GM23248 (cell line): ENCODE data around the gene FNDC3B. TPM values are rescaled to one million over a fixed set of nuclear protein-coding genes. Genes with fewer than 3 reads are reported as not detected.

Experiments
- DNase-seq: peaks from one replicate; pipeline ENCODE4 v3.0.0-alpha.2; 2015
- H2AFZ ChIP-seq: fragments of 200-600 bp; sonication (generic); 2 replicates; pipeline ENCODE4 v1.6.1; 2016; ENCODE audit warnings: antibody characterized with exemption
- H3F3A ChIP-seq: fragments of 200-600 bp; sonication (generic); 2 replicates; pipeline ENCODE4 v1.6.1; 2016; ENCODE audit warnings: mild to moderate bottlenecking, antibody characterized with exemption, mixed run types; ENCODE audit not compliant: insufficient read depth
- H3K27ac ChIP-seq: fragments of 200-600 bp; sonication (generic); 2 replicates; pipeline ENCODE4 v1.5.1; 2016; ENCODE audit warnings: mild to moderate bottlenecking
- H3K27me3 ChIP-seq: fragments of 200-600 bp; sonication (generic); replicated peaks from 2 replicates; pipeline ENCODE4 v1.6.1; 2016; ENCODE audit warnings: mild to moderate bottlenecking; ENCODE audit not compliant: insufficient read depth
- H3K36me3 ChIP-seq: fragments of 200-600 bp; sonication (generic); 2 replicates; pipeline ENCODE4 v1.6.1; 2016; ENCODE audit warnings: low read depth, mild to moderate bottlenecking
- H3K4me1 ChIP-seq: fragments of 200-600 bp; sonication (generic); 2 replicates; pipeline ENCODE4 v1.6.1; 2016; ENCODE audit warnings: mild to moderate bottlenecking; ENCODE audit not compliant: insufficient read depth
- H3K4me2 ChIP-seq: fragments of 200-600 bp; sonication (generic); one replicate; pipeline ENCODE4 v1.6.1; 2016; ENCODE audit warnings: mild to moderate bottlenecking; ENCODE audit not compliant: unreplicated experiment
- H3K4me3 ChIP-seq: fragments of 200-600 bp; sonication (generic); 2 replicates; pipeline ENCODE4 v1.5.1; 2016; ENCODE audit warnings: mild to moderate bottlenecking
- H3K79me2 ChIP-seq: fragments of 200-600 bp; sonication (generic); 2 replicates; pipeline ENCODE4 v1.6.1; 2016; ENCODE audit warnings: mild to moderate bottlenecking; ENCODE audit not compliant: insufficient read depth
- H3K9ac ChIP-seq: fragments of 200-600 bp; sonication (generic); 2 replicates; pipeline ENCODE4 v1.6.1; 2016; ENCODE audit warnings: mild to moderate bottlenecking
- H3K9me2 ChIP-seq: fragments of 200-600 bp; sonication (generic); 2 replicates; pipeline ENCODE4 v1.6.1; 2016; ENCODE audit warnings: mixed run types, mild to moderate bottlenecking, moderate library complexity; ENCODE audit not compliant: insufficient read depth
- H3K9me3 ChIP-seq: fragments of 200-600 bp; sonication (generic); one replicate; pipeline ENCODE4 v1.6.1; 2017; ENCODE audit warnings: low read depth
- H4K20me1 ChIP-seq: fragments of 200-600 bp; sonication (generic); 2 replicates; pipeline ENCODE4 v1.6.0; 2016; ENCODE audit not compliant: insufficient read depth
- EZH2 ChIP-seq: fragments of 200-600 bp; sonication (generic); IDR thresholded peaks from 2 replicates; pipeline ENCODE4 v1.6.1; 2018; ENCODE audit warnings: antibody characterized with exemption, mild to moderate bottlenecking; ENCODE audit not compliant: insufficient read depth, poor library complexity, severe bottlenecking
- EZH2phosphoT487 ChIP-seq: fragments of 200-600 bp; sonication (generic); IDR thresholded peaks from 2 replicates; pipeline ENCODE4 v1.6.1; 2018; ENCODE audit warnings: antibody characterized with exemption, moderate library complexity, mild to moderate bottlenecking, low read depth; ENCODE audit not compliant: insufficient read depth
- WGBS, 2 experiments: methylation state at CpG; one replicate each; pipeline ENCODE4 v1.1.6; 2015 to 2017; ENCODE audit warnings: low lambda C conversion rate in 2 of 2, low coverage in 1 of 2; ENCODE audit errors: missing lambda C conversion rate in 2 of 2; 5-methylcytosine and 5-hydroxymethylcytosine counted together
- in situ Hi-C: fragments of 300-500 bp; cut with MboI; formaldehyde crosslinking; loops from 2 replicates; pipeline ENCODE4 v1.15.0; 2020
- polyA plus RNA-seq: library from polyadenylated mRNA; unstranded; fragments of >200 nt; fragmentation: Nextera tagmentation; extraction: Ambion mirVana; gene quantifications from 2 replicates; pipeline ENCODE4 v1.2.1, GENCODE V29; 2016
- total RNA-seq: library from RNA; depleted of rRNA; stranded (reverse); fragments of >200 nt; shearing (Covaris generic); gene quantifications from 2 replicates; pipeline ENCODE4 v1.2.3, GENCODE V29; 2014

The FNDC3B gene
- total and polyA plus RNA-seq, 2 experiments from 2014 or later = 85.5 to 123 TPM

GRCh38 chr3:172298247-172298646 lies 258.9 kb downstream of the FNDC3B start:
- TF ChIP-seq EZH2phosphoT487 = no peak
- Histone ChIP-seq H3K27ac (no peak overlapping the region), H3K9ac (no peak overlapping the region), H2AFZ (no peak overlapping the region), H4K20me1 (no peaks in the 10 kb centered on the region; the same call in 1 of the 2 replicates), H3K9me2 (no peaks in the 10 kb centered on the region), H3K27me3 (no peaks in the 10 kb centered on the region), H3K79me2 (peaks cover 74% of the 10 kb centered on the region), H3K4me2 (no peak overlapping the region), H3K4me3 (no peak overlapping the region), H3K9me3 (no peaks in the 10 kb centered on the region), H3K4me1 (peaks cover 8% of the 10 kb centered on the region), H3K36me3 (peaks cover 74% of the 10 kb centered on the region), H3F3A (peaks cover 36% of the 10 kb centered on the region)
- no peak for DNase-seq
- in situ Hi-C loops = no loop called here
- WGBS, 2 experiments = 96 to 98% methylated on average over 3 of the region's 3 CpGs

GRCh38 chr3:172300187-172300586 lies 260.8 kb downstream of the FNDC3B start:
- Histone ChIP-seq H3K27me3 (no peaks in the 10 kb centered on the region), H3K79me2 (peaks cover 62% of the 10 kb centered on the region), H3K9ac (no peak overlapping the region), H4K20me1 (no peaks in the 10 kb centered on the region; the same call in 1 of the 2 replicates), H3K9me3 (no peaks in the 10 kb centered on the region), H3F3A (peaks cover 47% of the 10 kb centered on the region), H3K4me2 (no peak overlapping the region), H3K4me3 (no peak overlapping the region), H3K9me2 (no peaks in the 10 kb centered on the region), H2AFZ (no peak overlapping the region), H3K4me1 (peaks cover 11% of the 10 kb centered on the region), H3K36me3 (peaks cover 62% of the 10 kb centered on the region), H3K27ac (no peak overlapping the region)
- TF ChIP-seq EZH2phosphoT487 (no peak), EZH2 (no peak)
- DNase-seq = no peak
- in situ Hi-C loops = no loop called here
- WGBS, 2 experiments = 64 to 81% methylated on average over 2 of the region's 2 CpGs

GRCh38 chr3:172300862-172301261 lies 261.5 kb downstream of the FNDC3B start:
- Histone ChIP-seq H3K27me3 (no peaks in the 10 kb centered on the region), H3K9me3 (no peaks in the 10 kb centered on the region), H3K4me1 (peaks cover 18% of the 10 kb centered on the region), H2AFZ (no peak overlapping the region), H3K36me3 (peaks cover 56% of the 10 kb centered on the region), H3K9me2 (no peaks in the 10 kb centered on the region), H3K4me3 (no peak overlapping the region), H3K27ac (no peak overlapping the region), H3K4me2 (no peak overlapping the region), H3F3A (peaks cover 54% of the 10 kb centered on the region), H3K79me2 (peaks cover 57% of the 10 kb centered on the region), H3K9ac (no peak overlapping the region), H4K20me1 (peaks cover under 1% of the 10 kb centered on the region; the same call in 1 of the 2 replicates)
- no peak for TF ChIP-seq EZH2
- TF ChIP-seq EZH2phosphoT487 = no peak
- in situ Hi-C loops = no loop called here
- WGBS, 2 experiments = 85 to 88% methylated on average over 5 of the region's 5 CpGs
- DNase-seq = no peak

GRCh38 chr3:172302203-172302602 lies 262.8 kb downstream of the FNDC3B start:
- Histone ChIP-seq H3K27ac (no peak overlapping the region), H4K20me1 (peaks cover 8% of the 10 kb centered on the region), H3K27me3 (no peaks in the 10 kb centered on the region), H3K9me3 (no peaks in the 10 kb centered on the region), H3F3A (peaks cover 61% of the 10 kb centered on the region), H2AFZ (no peak overlapping the region), H3K4me1 (peaks cover 31% of the 10 kb centered on the region), H3K9ac (no peak overlapping the region), H3K4me3 (no peak overlapping the region), H3K9me2 (no peaks in the 10 kb centered on the region), H3K4me2 (no peak overlapping the region), H3K79me2 (peaks cover 61% of the 10 kb centered on the region), H3K36me3 (peaks cover 60% of the 10 kb centered on the region)
- DNase-seq = no peak
- 68 to 73% methylated on average over 2 of the region's 2 CpGs for WGBS, 2 experiments
- in situ Hi-C loops = no loop called here
- TF ChIP-seq EZH2phosphoT487 = no peak
- no peak for TF ChIP-seq EZH2

- H3F3A ChIP-seq = peaks cover 56% of the 10 kb centered on the region
- H3K36me3 ChIP-seq = peaks cover 63% of the 10 kb centered on the region
- peak overlapping the region; percentile 8 for H3K27ac ChIP-seq
- in situ Hi-C loops = no loop called here
- no peak overlapping the region for H3K4me2 ChIP-seq
- H3K27me3 ChIP-seq = no peaks in the 10 kb centered on the region
- DNase-seq = peak; percentile 50
- H3K79me2 ChIP-seq = peaks cover 60% of the 10 kb centered on the region
- WGBS, 2 experiments = 20 to 22% methylated on average over 4 of the region's 4 CpGs
- H3K4me1 ChIP-seq = peaks cover 32% of the 10 kb centered on the region
- H3K9ac ChIP-seq = no peak overlapping the region
- H3K4me3 ChIP-seq = no peak overlapping the region
- peaks cover 8% of the 10 kb centered on the region for H4K20me1 ChIP-seq
- no peaks in the 10 kb centered on the region for H3K9me3 ChIP-seq
- no peaks in the 10 kb centered on the region for H3K9me2 ChIP-seq
- no peak for TF ChIP-seq EZH2
- H2AFZ ChIP-seq = no peak overlapping the region
These were observed 263.8 kb downstream of the FNDC3B start for GRCh38 chr3:172303181-172303580.
